CD1c-positive myeloid dendritic cell (primary cell): ENCODE data around the gene POLR2F.

Experiments
- DNase-seq: peaks from one replicate; pipeline ENCODE4 v3.0.0-alpha.2; 2016; ENCODE audit errors: extremely low spot score

Gene POLR2F

DNA sequence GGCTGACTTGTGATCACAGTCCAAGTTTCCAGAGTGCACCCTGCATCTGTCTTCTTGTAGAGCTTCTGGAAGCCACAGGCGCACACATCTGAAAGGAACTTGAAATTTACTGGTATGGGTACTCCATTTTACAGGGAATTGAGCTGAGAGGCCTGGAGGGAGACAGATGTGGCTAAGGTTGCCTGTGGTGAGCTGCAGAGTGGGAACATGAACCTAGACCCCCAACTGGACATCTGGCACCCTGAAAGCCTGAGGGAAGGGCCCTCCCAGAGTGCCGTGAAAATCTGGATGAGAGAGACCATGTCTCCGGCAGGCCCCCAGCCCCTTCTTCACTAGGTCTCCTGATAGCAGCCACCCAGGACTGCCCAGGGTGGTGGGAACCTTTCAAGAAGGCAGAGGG, 53.4 kb downstream of the POLR2F start:
- no peak for DNase-seq

DNA sequence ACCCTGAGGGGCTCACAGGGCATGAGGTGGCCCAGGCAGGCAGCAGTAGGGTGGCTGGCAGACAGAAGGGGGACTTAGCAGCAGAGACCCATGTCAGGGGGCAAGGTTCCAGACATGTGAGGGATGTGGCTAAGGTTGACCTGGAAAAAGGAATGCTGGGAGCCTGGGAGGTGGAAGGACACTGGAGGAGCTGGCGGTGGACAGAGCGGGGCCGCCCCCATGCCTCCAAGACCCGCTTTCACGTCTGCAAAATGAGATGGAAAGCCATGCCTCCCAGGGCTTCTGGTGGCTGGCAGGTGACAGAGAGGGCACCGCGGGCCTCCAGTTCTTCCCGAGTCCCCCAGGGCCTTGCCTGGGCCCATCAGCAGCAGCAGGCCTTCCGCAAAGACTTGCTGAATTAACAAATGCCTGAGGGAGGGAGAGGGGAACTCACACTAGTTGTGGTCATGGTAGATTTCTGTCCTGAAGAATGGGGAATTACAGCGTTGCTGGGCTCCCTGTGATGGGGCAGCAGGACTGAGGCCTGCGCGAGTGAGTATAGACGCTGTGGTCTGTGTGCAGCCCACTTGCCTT, 53.9 kb downstream of the POLR2F start:
- DNase-seq = no peak

DNA sequence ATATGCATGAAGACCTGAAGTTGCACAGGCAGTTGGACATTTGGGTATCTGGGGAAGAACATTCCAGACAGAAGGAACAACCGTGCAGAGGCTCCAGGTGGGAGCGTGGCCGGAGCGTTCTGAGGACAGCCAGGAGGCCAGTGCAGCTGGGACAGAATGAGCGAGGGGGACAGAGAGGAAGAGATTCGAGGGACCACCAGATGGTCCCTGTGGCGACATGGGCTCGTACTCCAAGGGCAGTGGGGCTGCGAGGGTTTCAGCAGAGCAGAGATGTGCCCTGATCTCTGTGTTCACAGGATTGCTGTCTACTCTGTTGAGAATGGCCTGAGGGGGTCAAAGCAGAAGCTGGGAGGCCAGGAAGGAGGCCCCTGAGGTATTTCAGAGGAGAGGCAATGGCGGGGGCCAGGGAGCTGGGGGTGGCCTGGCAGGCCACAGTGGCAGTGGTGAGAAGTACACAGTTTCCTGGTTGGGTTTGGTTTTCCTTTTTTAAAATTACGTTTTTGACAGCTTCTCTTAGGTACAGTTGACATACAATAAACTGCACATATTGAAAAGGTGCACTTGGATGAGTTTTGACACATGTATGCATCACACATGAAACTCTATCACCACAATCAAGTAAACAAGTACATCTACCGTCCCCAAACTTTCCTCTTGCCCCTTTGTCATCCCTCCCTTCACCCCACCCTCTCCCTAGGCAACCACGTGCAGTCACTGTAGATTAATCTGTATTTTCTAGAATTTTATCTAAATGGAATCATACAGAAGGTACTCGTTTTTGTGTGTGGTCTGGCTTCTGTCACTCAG, 55.7 kb downstream of the POLR2F start:
- DNase-seq = no peak

DNA sequence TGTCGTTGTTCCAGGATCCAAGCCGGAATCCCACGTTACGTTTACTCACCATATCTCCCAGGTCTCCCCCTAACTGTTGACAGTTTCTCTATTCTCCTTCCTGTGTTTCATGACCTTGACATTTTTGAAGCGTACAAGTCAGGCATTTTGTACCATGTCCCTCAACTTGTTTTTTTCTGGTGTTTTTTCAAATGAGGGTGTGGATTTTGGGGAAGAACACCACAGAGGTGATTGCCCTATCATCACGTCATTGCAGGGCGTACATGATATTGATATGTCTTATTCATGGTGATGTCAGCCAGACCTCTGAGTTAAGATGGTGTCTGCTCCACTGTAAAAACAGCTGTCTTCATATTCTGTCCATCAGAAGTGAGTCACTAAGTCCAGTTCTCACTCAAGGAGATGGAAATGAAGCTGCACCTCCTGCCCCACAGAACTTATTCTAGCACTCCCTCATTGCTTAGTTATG, 59.1 kb downstream of the POLR2F start:
- no peak for DNase-seq

DNA sequence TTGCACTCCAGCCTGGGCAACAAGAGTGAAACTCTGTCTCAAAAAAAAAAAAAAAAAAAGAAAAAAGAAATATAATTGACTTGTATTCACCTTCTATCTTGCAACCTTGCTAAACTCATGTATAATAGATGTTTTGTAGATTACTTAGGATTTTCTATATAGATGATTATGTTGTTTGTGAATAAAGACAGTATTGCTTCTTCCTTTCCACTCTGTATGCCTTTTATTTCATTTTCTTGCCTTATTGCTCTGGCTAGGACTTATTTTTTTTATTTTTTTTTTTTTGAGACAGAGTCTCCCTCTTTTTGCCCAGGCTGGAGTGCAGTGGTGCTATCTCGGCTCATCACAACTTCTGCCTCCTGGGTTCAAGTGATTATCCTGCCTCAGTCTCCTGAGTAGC, 60.6 kb downstream of the POLR2F start:
- DNase-seq = no peak

DNA sequence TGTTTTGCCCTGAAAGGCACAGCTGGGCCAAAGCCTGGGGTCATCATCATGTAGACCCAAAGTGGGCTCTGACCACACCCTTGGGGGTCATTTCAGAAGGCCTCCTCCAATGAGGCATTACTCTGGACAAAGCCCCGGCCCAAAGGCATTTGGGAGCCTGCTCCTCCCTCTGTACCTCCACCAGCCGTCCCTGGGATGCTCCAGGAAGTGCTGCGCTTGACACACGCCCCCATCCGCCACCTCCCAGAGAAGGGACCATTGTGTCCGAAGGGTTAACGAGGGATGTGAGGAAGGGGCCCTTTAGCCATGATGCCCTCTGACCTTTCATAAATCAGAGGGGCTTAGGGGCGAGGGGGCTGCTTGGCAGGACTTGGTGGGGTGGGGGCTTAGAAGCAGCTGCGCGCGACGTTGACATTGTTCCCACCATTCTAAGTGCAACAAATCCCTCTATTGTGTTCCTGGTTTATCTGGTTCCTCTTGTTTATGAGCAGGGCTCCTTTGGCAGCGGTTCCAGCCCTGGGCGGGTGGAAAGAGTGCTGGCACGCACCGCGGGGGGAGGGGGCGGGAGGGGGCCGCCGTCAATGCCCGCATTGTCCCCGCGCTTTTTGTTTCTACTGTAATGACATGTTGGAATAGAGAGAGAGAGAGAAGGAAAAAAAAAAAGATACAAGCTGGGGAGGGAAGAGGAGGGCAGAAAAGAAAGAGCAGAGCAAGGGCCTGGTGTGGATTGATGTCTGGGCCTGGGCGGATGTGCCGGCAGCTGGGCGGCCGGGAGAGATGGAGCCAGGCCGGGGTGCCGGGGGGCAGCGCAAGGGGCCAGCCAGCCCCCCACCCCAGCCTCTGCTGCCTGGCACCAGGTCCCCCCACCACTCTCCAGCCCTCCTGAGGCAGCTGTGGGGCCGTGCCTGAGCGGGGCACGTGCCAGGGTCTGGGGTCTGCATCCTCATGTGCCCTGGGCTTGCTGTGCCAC, 63.0 kb downstream of the POLR2F start:
- no peak for DNase-seq

DNA sequence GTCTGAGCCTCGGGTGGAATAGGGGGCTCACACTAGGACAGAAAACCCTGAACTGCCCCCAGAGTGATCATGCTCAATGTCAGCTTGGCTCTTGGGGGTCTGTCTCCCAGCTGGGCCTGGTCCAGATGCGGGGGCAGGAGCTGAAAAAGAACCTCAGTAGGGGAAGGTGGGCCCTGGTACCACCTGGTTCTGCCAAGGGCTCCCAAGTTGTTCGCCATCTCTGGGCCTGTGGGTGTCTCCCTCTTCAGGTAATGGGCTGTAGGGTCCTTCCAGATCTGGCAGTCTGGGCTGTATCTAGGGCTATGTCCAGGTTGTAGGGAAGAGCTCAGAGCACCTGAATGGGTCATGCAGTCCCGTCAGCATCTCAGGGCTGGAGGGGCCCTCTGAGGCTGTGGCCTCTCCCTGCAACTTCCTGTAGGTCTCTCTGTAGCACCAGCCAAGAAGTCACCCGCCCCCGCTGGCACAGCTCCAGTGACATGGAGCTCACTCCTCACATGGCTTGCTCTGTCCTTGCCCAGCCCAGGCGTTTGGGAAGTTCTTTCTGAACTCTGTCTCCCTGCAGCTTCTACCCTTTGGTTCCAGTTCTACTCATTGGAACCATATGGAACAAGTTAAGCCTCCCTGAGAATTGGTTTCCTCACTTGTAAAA, 63.9 kb downstream of the POLR2F start:
- peak; percentile 67 for DNase-seq

DNA sequence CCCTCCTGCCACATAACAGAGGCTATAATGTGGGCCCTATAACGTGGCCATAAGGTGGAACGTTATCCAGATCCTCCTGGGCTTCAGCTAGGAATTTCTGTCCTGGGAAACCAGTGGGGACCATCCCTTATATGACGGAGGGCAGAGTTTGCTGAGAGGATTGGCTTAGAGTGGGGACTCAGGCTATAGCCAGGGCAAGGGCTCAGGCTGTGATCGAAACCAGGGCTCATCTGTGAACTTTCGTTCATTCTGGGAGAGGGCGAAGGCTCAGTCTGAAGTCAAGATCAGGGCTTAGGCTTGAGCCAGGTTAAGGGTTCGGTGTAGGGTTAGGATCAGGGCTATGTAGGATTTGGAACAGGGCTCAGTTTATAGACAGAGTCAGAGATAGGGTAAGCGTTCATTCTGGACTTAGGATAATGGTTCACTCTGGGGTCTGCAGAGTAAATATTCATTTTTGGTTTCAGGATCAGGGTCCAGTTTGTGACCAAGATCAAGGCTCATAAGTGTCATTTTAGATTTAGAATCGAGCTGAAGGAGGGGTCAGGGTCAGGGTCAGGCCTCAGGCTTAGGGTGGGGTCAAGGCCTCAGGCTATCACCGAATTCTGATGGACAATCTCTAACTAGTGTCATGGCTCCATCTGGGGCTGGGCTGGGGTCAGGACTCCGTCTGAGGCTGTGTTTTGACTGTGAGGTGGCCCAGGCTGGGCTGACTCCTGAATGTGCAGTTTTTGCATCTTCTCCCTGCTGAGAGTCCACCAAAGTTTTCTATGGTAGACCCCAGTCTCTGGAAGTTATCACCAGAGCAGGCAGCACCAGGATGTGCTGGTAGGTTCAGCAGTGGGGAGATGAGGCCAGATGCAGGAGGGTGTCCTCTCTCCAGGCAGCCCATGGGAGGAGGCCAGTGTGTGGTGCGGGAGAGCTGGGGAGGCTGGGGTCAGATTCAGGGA, 64.7 kb downstream of the POLR2F start:
- DNase-seq = no peak
